CMK (cell line): ENCODE results near the gene MYO7B.

Experiments used
- DNase-seq: peaks from one replicate; pipeline ENCODE4 v3.0.0-alpha.2; 2010; ENCODE audit warnings: low read depth

MYO7B gene

GRCh38 chr2:127609818-127610217 lies 74.3 kb downstream of the MYO7B start:
- DNase-seq, result no peak

- no peak for DNase-seq
Measured at GRCh38 chr2:127610561-127610960, 75.1 kb downstream of the MYO7B start.

- no peak for DNase-seq
Measured at GRCh38 chr2:127611076-127611925, 75.8 kb downstream of the MYO7B start.

GRCh38 chr2:127612111-127612822 lies 76.8 kb downstream of the MYO7B start:
- DNase-seq, result no peak

GRCh38 chr2:127614246-127614645 lies 78.8 kb downstream of the MYO7B start:
- no peak for DNase-seq

- no peak for DNase-seq
Measured at GRCh38 chr2:127614731-127615130, 79.2 kb downstream of the MYO7B start.

- no peak for DNase-seq
Measured at GRCh38 chr2:127615511-127616166, 80.2 kb downstream of the MYO7B start.

- DNase-seq, result no peak
Measured at GRCh38 chr2:127618551-127619202, 83.2 kb downstream of the MYO7B start.

GRCh38 chr2:127619203-127619590 lies 83.7 kb downstream of the MYO7B start:
- DNase-seq, result no peak

- no peak for DNase-seq
Measured at GRCh38 chr2:127619877-127620705, 84.6 kb downstream of the MYO7B start.

GRCh38 chr2:127620866-127621265 lies 85.4 kb downstream of the MYO7B start:
- DNase-seq, result no peak

- DNase-seq, result no peak
Measured at GRCh38 chr2:127621981-127622431, 86.5 kb downstream of the MYO7B start.

GRCh38 chr2:127622561-127623387 lies 87.3 kb downstream of the MYO7B start:
- DNase-seq, result no peak

- no peak for DNase-seq
Measured at GRCh38 chr2:127623388-127624319, 88.2 kb downstream of the MYO7B start.

- DNase-seq, result no peak
Measured at GRCh38 chr2:127624320-127624755, 88.9 kb downstream of the MYO7B start.

- DNase-seq, result no peak
Measured at GRCh38 chr2:127624756-127625571, 89.5 kb downstream of the MYO7B start.

- DNase-seq, result no peak
Measured at GRCh38 chr2:127625572-127625951, 90.1 kb downstream of the MYO7B start.

GRCh38 chr2:127626175-127626574 lies 90.7 kb downstream of the MYO7B start:
- DNase-seq, result no peak
